Activated CD4-positive, CD25-positive, alpha-beta regulatory T cell (primary cell): ENCODE measurements around the gene RNF5.
A peak's percentile ranks its signal among the peaks of the same experiment; 100 is the strongest.

Experiments
- DNase-seq, 4 experiments: peaks; one replicate each; lab custom pipeline; 2025; lab: John Stamatoyannopoulos, UW

RNF5 gene

GRCh38 chr6:32151863-32152768 lies 26.1 kb upstream of the RNF5 start, which contains the start of gene PRRT1:
PRRT1 (minus strand) TSS chr6:32151939; CDS start chr6:32151827, 112 bp downstream.
- DNase-seq: no peak

GRCh38 chr6:32152769-32153563 lies 25.2 kb upstream of the RNF5 start:
- no peak for DNase-seq

- peak; percentile 27 to 56 (median 36) for DNase-seq
Observed at GRCh38 chr6:32153564-32154513, 24.4 kb upstream of the RNF5 start, which contains the start of gene PPT2. PPT2 (plus strand) TSS chr6:32154141; CDS start chr6:32154595, 454 bp downstream.

DNA sequence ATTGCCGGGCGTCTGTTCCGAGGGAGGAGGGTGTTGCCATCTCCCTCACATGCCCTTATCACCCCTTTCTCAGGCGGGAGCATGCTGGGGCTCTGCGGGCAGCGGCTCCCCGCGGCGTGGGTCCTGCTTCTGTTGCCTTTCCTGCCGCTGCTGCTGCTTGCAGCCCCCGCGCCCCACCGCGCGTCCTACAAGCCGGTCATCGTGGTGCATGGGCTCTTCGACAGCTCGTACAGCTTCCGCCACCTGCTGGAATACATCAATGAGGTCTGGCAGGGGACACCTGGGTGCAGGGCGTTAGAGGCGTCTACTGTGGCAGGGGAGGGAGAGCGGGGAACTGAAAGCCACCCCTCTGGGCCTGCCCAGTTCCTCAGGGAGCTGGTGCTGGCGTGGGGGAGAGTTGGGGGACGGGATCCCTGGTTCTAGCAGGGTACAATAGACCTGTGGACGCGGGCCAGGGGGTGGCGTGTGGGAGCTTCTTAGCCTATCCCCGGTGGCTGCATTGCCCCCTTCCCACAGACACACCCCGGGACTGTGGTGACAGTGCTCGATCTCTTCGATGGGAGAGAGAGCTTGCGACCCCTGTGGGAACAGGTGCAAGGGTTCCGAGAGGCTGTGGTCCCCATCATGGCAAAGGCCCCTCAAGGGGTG lies 23.6 kb upstream of the RNF5 start:
- peak; percentile 13 to 38 (median 22) for DNase-seq

DNA sequence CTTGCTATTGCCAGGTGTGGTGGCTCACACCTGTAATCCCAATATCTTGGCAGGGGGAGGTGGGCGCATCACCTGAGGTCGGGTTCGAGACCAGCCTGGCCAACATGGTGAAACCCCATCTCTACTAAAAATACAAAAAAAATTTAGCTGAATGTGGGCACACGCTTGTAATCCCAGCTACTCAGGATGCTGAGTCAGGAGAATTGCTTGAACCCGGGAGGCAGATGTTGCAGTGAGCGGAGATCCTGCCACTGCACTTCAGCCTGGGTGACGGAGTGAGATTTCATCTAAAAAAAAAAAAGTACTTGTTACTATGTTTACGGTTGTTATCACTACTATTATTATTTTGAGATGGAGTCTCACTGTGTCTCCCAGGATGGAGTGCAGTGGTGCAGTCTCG lies 21.3 kb upstream of the RNF5 start:
- DNase-seq: no peak

GRCh38 chr6:32158052-32158451 lies 20.2 kb upstream of the RNF5 start:
- DNase-seq: no peak

DNA sequence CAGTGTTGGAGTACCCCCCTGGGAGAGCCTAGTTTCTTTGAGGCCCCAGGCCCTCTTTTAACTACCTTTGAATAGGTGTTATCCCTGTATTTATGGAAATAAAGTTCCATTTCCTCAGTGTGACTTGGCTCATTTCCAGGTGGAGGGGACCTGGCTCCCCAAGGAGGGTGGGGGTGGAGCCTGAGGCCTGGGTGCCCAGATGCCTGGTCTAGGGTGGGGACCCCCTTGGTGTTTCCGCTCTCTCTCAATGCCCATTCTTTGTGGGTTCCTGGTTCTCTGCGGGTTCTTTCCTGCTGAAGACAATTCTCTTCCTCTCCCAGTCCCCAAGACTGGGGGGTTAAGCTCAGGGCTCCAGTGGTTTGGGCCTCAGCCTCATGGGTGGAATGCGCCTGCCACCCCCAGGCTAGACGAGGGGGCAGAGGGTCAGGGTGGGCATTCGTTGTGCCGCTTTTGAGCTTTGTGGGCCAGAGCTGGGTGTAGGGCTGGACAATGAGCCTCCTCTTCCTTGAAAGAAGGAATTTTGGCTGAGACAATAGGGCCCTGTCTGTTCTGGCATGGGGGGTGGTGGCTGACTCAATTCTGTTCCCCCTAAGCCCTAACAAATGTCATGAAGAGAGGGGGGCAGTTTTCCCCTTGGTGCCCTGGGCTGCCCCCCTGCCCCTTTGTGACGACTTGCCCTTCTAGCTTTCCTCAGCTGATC lies 14.5 kb upstream of the RNF5 start:
- DNase-seq: no peak

GRCh38 chr6:32164295-32164694 lies 13.9 kb upstream of the RNF5 start, which contains the start of gene EGFL8:
EGFL8 (plus strand) TSS chr6:32164595; CDS start chr6:32166166, 1,571 bp downstream.
- no peak for DNase-seq

DNA sequence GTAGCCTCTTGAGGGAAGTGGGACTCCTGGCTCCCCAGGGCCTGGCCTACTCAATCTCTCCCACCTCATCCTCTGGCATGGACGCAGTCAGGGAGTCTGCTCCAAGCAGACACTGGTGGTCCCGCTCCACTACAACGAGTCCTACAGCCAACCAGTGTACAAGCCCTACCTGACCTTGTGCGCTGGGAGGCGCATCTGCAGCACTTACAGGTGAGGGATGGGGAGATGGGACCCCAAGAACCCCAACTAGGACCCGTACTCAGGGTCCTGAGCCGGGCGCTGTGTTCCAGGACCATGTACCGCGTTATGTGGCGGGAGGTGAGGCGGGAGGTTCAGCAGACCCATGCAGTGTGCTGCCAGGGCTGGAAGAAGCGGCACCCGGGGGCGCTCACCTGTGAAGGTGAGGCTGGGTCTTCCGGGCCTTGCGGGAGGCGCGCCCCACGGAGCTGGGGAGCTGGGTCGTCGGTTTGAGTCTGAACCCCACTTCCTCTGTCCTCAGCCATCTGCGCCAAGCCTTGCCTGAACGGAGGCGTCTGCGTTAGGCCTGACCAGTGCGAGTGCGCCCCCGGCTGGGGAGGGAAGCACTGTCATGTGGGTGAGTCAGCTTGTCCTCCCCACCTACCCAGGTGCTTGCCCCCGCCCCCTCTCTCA lies 11.7 kb upstream of the RNF5 start:
- no peak for DNase-seq

DNA sequence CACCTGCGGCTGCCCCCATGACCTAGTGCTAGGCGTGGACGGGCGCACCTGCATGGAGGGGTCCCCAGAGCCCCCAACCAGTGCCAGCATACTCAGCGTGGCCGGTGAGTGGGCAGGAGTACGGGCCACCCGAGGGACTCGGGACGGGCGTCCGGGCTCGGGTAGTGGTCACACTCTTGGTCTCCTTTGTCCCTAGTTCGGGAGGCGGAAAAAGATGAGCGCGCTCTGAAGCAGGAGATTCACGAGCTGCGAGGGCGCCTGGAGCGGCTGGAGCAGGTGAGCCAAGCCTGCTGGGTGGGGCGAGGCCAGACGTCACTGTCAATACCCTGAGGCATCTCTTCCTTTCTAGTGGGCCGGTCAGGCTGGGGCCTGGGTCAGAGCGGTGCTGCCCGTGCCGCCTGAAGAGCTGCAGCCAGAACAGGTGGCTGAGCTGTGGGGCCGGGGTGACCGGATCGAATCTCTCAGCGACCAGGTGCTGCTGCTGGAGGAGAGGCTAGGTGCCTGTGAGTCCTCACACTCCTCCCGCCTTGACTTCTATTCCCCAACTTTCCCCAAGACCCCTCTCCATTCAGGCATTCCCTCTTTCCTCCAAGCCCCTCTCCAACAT lies 10.9 kb upstream of the RNF5 start:
- no peak for DNase-seq

GRCh38 chr6:32167761-32168262 lies 10.4 kb upstream of the RNF5 start:
- DNase-seq: no peak

- no peak for DNase-seq
Observed at GRCh38 chr6:32168350-32168749, 9.9 kb upstream of the RNF5 start.

GRCh38 chr6:32168807-32169591 lies 9.2 kb upstream of the RNF5 start:
- no peak for DNase-seq

DNA sequence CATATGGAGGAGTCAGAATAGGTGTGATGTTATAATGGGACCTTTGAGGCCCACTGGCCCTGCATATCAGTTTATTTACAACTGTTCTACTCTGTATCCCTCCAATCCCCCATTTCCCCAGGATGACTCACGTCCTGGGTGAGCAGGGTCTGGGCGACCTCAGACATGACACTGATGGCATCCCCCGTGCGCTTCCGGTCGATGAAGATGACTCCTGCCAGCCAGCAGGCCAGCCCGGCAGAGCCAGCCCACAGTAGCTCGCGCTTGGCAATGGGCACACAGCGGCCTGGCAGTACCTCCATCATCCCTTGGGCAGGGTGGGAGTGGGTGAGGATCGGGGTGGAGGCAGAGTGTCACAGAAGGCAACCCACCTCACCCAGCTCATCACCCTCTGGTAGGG lies 7.9 kb upstream of the RNF5 start:
- no peak for DNase-seq

DNA sequence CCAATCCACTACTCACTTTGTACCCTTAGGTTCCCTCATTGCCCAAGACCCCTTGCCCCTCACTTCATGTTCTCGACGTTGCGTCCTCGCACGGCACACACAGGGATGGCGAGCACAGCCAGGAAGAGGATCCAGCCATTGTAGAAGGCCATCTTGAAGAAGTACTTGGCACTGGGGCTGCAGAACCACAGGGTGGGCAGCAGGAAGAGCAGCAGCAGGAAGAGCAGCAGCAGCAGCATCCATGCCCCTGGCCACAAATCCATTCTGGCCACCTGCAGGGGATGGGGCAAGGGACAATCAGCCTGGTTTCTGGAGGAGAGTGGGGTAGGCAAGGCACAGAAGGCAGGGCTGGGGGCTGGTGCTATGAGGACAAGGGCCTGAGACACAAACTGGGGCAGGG lies 7.0 kb upstream of the RNF5 start:
- DNase-seq: no peak

- no peak for DNase-seq
Observed at GRCh38 chr6:32173051-32173727, 5.0 kb upstream of the RNF5 start.

DNA sequence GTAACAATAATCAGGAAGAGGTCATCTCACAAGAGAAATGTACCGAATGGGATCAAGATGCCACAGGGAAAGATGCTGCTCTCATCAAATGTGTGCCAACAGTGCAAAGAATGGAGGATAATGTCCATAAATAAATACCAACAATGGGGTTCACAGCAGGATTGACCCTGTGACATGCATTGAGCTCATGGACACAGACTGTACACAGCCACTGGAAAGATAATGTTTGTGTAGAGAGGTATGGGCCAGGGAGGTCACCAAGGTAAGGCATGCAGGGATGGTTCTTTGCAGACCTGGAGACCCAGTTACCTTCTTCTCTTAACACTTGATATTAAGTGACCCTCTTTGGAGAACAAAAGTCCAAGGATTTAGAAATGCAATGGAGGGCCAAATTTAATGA lies 3.8 kb upstream of the RNF5 start:
- DNase-seq: no peak

- no peak for DNase-seq
Observed at GRCh38 chr6:32175322-32175710, 2.9 kb upstream of the RNF5 start.
